A549 (cell line): ENCODE results near the gene HOXB5. TPM values are rescaled to one million over a fixed set of nuclear protein-coding genes. Genes with fewer than 3 reads are reported as not detected.

ENCODE experiments used
- ATAC-seq, 2 experiments: fragments of 200-7000 bp in 1 of 2; fragments of >200 bp in 1 of 2; cut with Nextera tagmentation in 1 of 2; cut with Tn5 transposase in 1 of 2; 3 replicates each; pipeline versions ENCODE4 v1.8.0 to v1.9.1; 2018 to 2020; ENCODE audit warnings: mild to moderate bottlenecking in 1 of 2, moderate library complexity in 1 of 2
- CTCF ChIA-PET: fragments of 300-600 bp; sonication (Branson Sonifier 250); formaldehyde crosslinking; extraction: SDS; loops from one replicate; lab custom pipeline; 2021; ENCODE audit warnings: antibody characterized with exemption, inconsistent platforms; lab: Yijun Ruan, JAX
- POLR2A ChIA-PET: fragments of 350-600 bp; formaldehyde crosslinking; extraction: SDS; loops from one replicate; lab custom pipeline; 2021; ENCODE audit warnings: antibody characterized with exemption, inconsistent platforms; lab: Yijun Ruan, JAX
- DNase-seq, 2 experiments: peaks; one replicate each; pipeline versions ENCODE4 v3.0.0 to v3.0.0-alpha.2; 2011 to 2016; ENCODE audit warnings: low read depth in 1 of 2, low spot score in 1 of 2
- FAIRE-seq: peaks from 2 replicates; lab custom pipeline; 2011; peaks lifted over from hg19 to GRCh38; lab: Jason Lieb, UNC
- H3K27ac ChIP-seq, 2 experiments: fragments of >200 bp; sonication (Bioruptor Twin); formaldehyde crosslinking; 3 replicates each; pipeline ENCODE4 v1.5.1; 2016 to 2017
- H3K4me1 ChIP-seq: fragments of >200 bp; sonication (Bioruptor Twin); formaldehyde crosslinking; 3 replicates; pipeline ENCODE4 v1.6.1; 2016
- H3K4me2 ChIP-seq: fragments of >200 bp; sonication (Bioruptor Twin); formaldehyde crosslinking; 3 replicates; pipeline ENCODE4 v1.6.1; 2016
- H3K4me3 ChIP-seq: fragments of >200 bp; sonication (Bioruptor Twin); formaldehyde crosslinking; 3 replicates; pipeline ENCODE4 v1.5.1; 2016
- H3K9me3 ChIP-seq: fragments of >200 bp; sonication (Bioruptor Twin); formaldehyde crosslinking; 3 replicates; pipeline ENCODE4 v1.6.1; 2016
- BCL3 ChIP-seq: fragments of >200 bp; sonication (Bioruptor Twin); formaldehyde crosslinking; IDR thresholded peaks from 3 replicates; pipeline ENCODE4 v1.6.1; 2016
- BHLHE40 ChIP-seq: IDR thresholded peaks from 2 replicates; pipeline ENCODE4 v1.6.1; 2012; ENCODE audit warnings: low read depth, low read length, inconsistent platforms
- CBX2 ChIP-seq: fragments of 200-600 bp; sonication (generic); IDR thresholded peaks from 2 replicates; pipeline ENCODE4 v1.6.1; 2016; ENCODE audit warnings: low read depth, mild to moderate bottlenecking, borderline replicate concordance
- CBX8 ChIP-seq: fragments of 200-600 bp; sonication (generic); IDR thresholded peaks from 2 replicates; pipeline ENCODE4 v1.6.1; 2016
- CHD2 ChIP-seq: fragments of 150-350 bp; IDR thresholded peaks from 2 replicates; pipeline ENCODE4 v1.6.1; 2014; ENCODE audit warnings: low read length; ENCODE audit not compliant: partially characterized antibody
- CHD4 ChIP-seq: fragments of 200-600 bp; sonication (generic); IDR thresholded peaks from 2 replicates; pipeline ENCODE4 v1.6.1; 2016; ENCODE audit warnings: antibody characterized with exemption, mild to moderate bottlenecking, borderline replicate concordance
- CTCF ChIP-seq: fragments of >200 bp; sonication (Bioruptor Twin); formaldehyde crosslinking; IDR thresholded peaks from 3 replicates; pipeline ENCODE4 v1.5.1; 2016
- ELK1 ChIP-seq: fragments of 150-350 bp; IDR thresholded peaks from 2 replicates; pipeline ENCODE4 v1.6.1; 2014; ENCODE audit warnings: low read depth, mild to moderate bottlenecking, low read length
- ESRRA ChIP-seq: fragments of 150-350 bp; IDR thresholded peaks from 2 replicates; pipeline ENCODE4 v1.6.1; 2014; ENCODE audit warnings: mild to moderate bottlenecking, low read length, borderline replicate concordance
- FOSB ChIP-seq: fragments of 250-450 bp; sonication (Bioruptor Pico); IDR thresholded peaks from 2 replicates; pipeline ENCODE4 v1.5.0; 2020; ENCODE audit warnings: mild to moderate bottlenecking, moderate library complexity
- FOSL2 ChIP-seq, 2 experiments: fragments of 450-650 bp in 1 of 2; fragments of >200 bp in 1 of 2; sonication (Bioruptor Twin) in 1 of 2; formaldehyde crosslinking; IDR thresholded peaks; 2 replicates each; pipeline versions ENCODE4 v1.5.0 to v1.6.1; 2016 to 2020; ENCODE audit warnings: mild to moderate bottlenecking in 1 of 2, moderate library complexity in 1 of 2
- JUN ChIP-seq, 2 experiments: fragments of >200 bp; sonication (Bioruptor Twin); formaldehyde crosslinking; IDR thresholded peaks; 2 replicates in 1 of 2; 3 replicates in 1 of 2; pipeline ENCODE4 v1.6.1; 2016 to 2017
- KDM1A ChIP-seq: fragments of 200-600 bp; sonication (generic); IDR thresholded peaks from 2 replicates; pipeline ENCODE4 v1.6.1; 2016; ENCODE audit warnings: low read depth, mild to moderate bottlenecking
- KDM5A ChIP-seq: fragments of 200-600 bp; sonication (generic); IDR thresholded peaks from 2 replicates; pipeline ENCODE4 v1.6.1; 2016; ENCODE audit warnings: antibody characterized with exemption, mild to moderate bottlenecking
- MAFK ChIP-seq: fragments of 450-650 bp; IDR thresholded peaks from 2 replicates; pipeline ENCODE4 v1.6.1; 2014; ENCODE audit not compliant: partially characterized antibody
- MAZ ChIP-seq: fragments of 150-350 bp; IDR thresholded peaks from 2 replicates; pipeline ENCODE4 v1.6.1; 2014; ENCODE audit warnings: antibody characterized with exemption, low read depth, low read length, borderline replicate concordance
- PHF8 ChIP-seq: fragments of 200-600 bp; sonication (generic); IDR thresholded peaks from 2 replicates; pipeline ENCODE4 v1.6.1; 2016; ENCODE audit warnings: low read depth, mild to moderate bottlenecking, antibody characterized with exemption, moderate library complexity, borderline replicate concordance
- RAD21 ChIP-seq, 2 experiments: fragments of >200 bp in 1 of 2; sonication (Bioruptor Twin) in 1 of 2; formaldehyde crosslinking in 1 of 2; IDR thresholded peaks in 1 of 2; conservative IDR thresholded peaks in 1 of 2; 2 replicates in 1 of 2; 3 replicates in 1 of 2; pipeline ENCODE4 v1.6.1; 2012 to 2018; ENCODE audit warnings: inconsistent platforms in 1 of 2
- USF2 ChIP-seq: fragments of 450-650 bp; IDR thresholded peaks from 2 replicates; pipeline ENCODE4 v1.6.1; 2014; ENCODE audit warnings: antibody characterized with exemption
- ZNF302 ChIP-seq: fragments of 250-450 bp; sonication (Bioruptor Pico); IDR thresholded peaks from 2 replicates; pipeline ENCODE4 v1.9.0; 2021; ENCODE audit warnings: inconsistent platforms, mild to moderate bottlenecking, moderate library complexity
- WGBS: methylation state at CpG from one replicate; pipeline ENCODE4 v1.1.6; 2017; ENCODE audit errors: missing lambda C conversion rate; 5-methylcytosine and 5-hydroxymethylcytosine counted together
- polyA plus RNA-seq, 4 experiments: library from polyadenylated mRNA; depleted of rRNA in 3 of 4; stranded (reverse); fragments of >200 nt; fragmentation: RNase III in 1 of 4; extraction: RNeasy Plus Mini Kit Qiagen cat#74134 plus additional on column Dnase treatment in 1 of 4; gene quantifications; 2 replicates in 3 of 4; 3 replicates in 1 of 4; pipeline ENCODE4 v1.2.3, GENCODE V29; 2011 to 2017

The HOXB5 gene
- polyA plus RNA-seq, 2 of the 4 experiments (the other 2 are of a cell fraction): 2.5 to 3.0 TPM

- DNase-seq: no peak
- peak in 1 of 2 experiments; percentile 2; a peak in 1 of 6 replicates for ATAC-seq
- CTCF ChIA-PET: no interaction called here
- no peaks in the 10 kb centered on the region for H3K9me3 ChIP-seq
- peak overlapping the region; percentile 1 to 34; a peak in 3 of 6 replicates for H3K27ac ChIP-seq
- POLR2A ChIA-PET: no interaction called here
- H3K4me2 ChIP-seq: peak overlapping the region; percentile 89; the same call in 2 of the 3 replicates
- FAIRE-seq: peak; percentile 68
- 84% methylated on average over 11 of the region's 11 CpGs for WGBS
- TF ChIP-seq CHD4: no peak
- no peak for TF ChIP-seq FOSL2 (IDR thresholded peaks at IDR 0.05)
- TF ChIP-seq FOSL2 (CRISPR knock-in tag; IDR thresholded peaks at IDR 0.05): no peak
- TF ChIP-seq JUN (IDR thresholded peaks at IDR 0.05): no peak
- TF ChIP-seq CBX8: no peak
- TF ChIP-seq USF2: no peak
- no peak for TF ChIP-seq RAD21 (conservative IDR thresholded peaks at IDR 0.05 in 1 of 2, IDR thresholded peaks at IDR 0.05 in 1 of 2)
- no peak for TF ChIP-seq PHF8
- TF ChIP-seq BHLHE40: no peak
- no peak for TF ChIP-seq MAFK
- TF ChIP-seq BCL3: no peak
- no peak for TF ChIP-seq CTCF
- TF ChIP-seq ZNF302 (CRISPR knock-in tag): no peak
- TF ChIP-seq CHD2: no peak
- no peak for TF ChIP-seq CBX2
- no peak for TF ChIP-seq KDM5A
- no peak for TF ChIP-seq ESRRA
- no peak for TF ChIP-seq FOSB (CRISPR knock-in tag)
- no peak for TF ChIP-seq ELK1
- TF ChIP-seq MAZ: no peak
- TF ChIP-seq KDM1A: no peak
- peaks cover 31% of the 10 kb centered on the region for H3K4me1 ChIP-seq
- no peak overlapping the region for H3K4me3 ChIP-seq
These were observed 41.0 kb downstream of the HOXB5 start for GRCh38 chr17:48552466-48553189.
